ENCODE results near the gene ZNF561. TPM values are rescaled to one million over a fixed set of nuclear protein-coding genes. Genes with fewer than 3 reads are reported as not detected.
"Not testable (repeated sequence)": the region's sequence is repeated elsewhere in the genome, so short reads cannot be mapped to it uniquely, and the experiment has no call there.

ZNF561 gene
- total RNA-seq, 1 experiment from 2014 or later = 15.9 TPM

GRCh38 chr19:9667898-9668297 is 46.9 kb upstream of the ZNF561 start:
- H3K36me3 ChIP-seq (ENCODE audit: control insufficient read depth, insufficient read depth, low read length) = no peaks in the 10 kb centered on the region
- intact Hi-C loops (cut with micrococcal nuclease; ENCODE audit: unreplicated experiment) (no loop called here), in situ Hi-C loops (cut with HindIII; ENCODE audit: low pct_unique_long_range_greater_than_20kb, low sequenced_read_pairs) (no loop called here)
- peaks cover 36% of the 10 kb centered on the region; the same call in 1 of the 2 replicates for H3K9me3 ChIP-seq (ENCODE audit: control insufficient read depth, insufficient read depth, low read depth, low read length)
- ATAC-seq (no peak), DNase-seq (ENCODE audit: low read depth, low spot score) (no peak)
- H3K27ac ChIP-seq (ENCODE audit: low read length) = no peak overlapping the region
- H3K4me3 ChIP-seq (ENCODE audit: low read depth in 2 of 2, low read length in 2 of 2) = no peak overlapping the region
- no peaks in the 10 kb centered on the region for H3K4me1 ChIP-seq (ENCODE audit: control insufficient read depth, insufficient read depth, low read length)
- TF ChIP-seq POLR2AphosphoS5 (IDR thresholded peaks at IDR 0.05; ENCODE audit: low read depth, low read length) (no peak), SIN3A (IDR thresholded peaks at IDR 0.05; ENCODE audit: borderline replicate concordance, insufficient read depth, low read depth, low read length) (no peak), TCF7L2 (IDR thresholded peaks at IDR 0.05; ENCODE audit: low read depth, low read length) (no peak), CTCF (IDR thresholded peaks at IDR 0.05) (no peak)
- TF ChIP-seq, protein P1, sequence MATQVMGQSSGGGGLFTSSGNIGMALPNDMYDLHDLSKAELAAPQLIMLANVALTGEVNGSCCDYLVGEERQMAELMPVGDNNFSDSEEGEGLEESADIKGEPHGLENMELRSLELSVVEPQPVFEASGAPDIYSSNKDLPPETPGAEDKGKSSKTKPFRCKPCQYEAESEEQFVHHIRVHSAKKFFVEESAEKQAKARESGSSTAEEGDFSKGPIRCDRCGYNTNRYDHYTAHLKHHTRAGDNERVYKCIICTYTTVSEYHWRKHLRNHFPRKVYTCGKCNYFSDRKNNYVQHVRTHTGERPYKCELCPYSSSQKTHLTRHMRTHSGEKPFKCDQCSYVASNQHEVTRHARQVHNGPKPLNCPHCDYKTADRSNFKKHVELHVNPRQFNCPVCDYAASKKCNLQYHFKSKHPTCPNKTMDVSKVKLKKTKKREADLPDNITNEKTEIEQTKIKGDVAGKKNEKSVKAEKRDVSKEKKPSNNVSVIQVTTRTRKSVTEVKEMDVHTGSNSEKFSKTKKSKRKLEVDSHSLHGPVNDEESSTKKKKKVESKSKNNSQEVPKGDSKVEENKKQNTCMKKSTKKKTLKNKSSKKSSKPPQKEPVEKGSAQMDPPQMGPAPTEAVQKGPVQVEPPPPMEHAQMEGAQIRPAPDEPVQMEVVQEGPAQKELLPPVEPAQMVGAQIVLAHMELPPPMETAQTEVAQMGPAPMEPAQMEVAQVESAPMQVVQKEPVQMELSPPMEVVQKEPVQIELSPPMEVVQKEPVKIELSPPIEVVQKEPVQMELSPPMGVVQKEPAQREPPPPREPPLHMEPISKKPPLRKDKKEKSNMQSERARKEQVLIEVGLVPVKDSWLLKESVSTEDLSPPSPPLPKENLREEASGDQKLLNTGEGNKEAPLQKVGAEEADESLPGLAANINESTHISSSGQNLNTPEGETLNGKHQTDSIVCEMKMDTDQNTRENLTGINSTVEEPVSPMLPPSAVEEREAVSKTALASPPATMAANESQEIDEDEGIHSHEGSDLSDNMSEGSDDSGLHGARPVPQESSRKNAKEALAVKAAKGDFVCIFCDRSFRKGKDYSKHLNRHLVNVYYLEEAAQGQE (IDR thresholded peaks at IDR 0.05; ENCODE audit: insufficient read depth in 1 of 2, low read depth in 2 of 2, low read length in 1 of 2) = no peak
- CTCF ChIA-PET = no interaction called here
- H3K27me3 ChIP-seq (ENCODE audit: control insufficient read depth, insufficient read depth, low read length) = no peaks in the 10 kb centered on the region
- POLR2A ChIA-PET = no interaction called here
- BruUV-seq (replicated peaks) = no TSS peak

GRCh38 chr19:9658769-9659168 is 37.7 kb upstream of the ZNF561 start:
- Histone ChIP-seq H3K4me3 (ENCODE audit: low read depth in 2 of 2, low read length in 2 of 2) (no peak overlapping the region), H3K36me3 (ENCODE audit: control insufficient read depth, insufficient read depth, low read length) (no peaks in the 10 kb centered on the region; the same call in 1 of the 2 replicates), H3K27ac (ENCODE audit: low read length) (no peak overlapping the region), H3K4me1 (ENCODE audit: control insufficient read depth, insufficient read depth, low read length) (no peaks in the 10 kb centered on the region), H3K27me3 (ENCODE audit: control insufficient read depth, insufficient read depth, low read length) (no peaks in the 10 kb centered on the region), H3K9me3 (ENCODE audit: control insufficient read depth, insufficient read depth, low read depth, low read length) (peaks cover 20% of the 10 kb centered on the region; the same call in 1 of the 2 replicates)
- intact Hi-C loops (cut with micrococcal nuclease; ENCODE audit: unreplicated experiment) (no loop called here), in situ Hi-C loops (cut with HindIII; ENCODE audit: low pct_unique_long_range_greater_than_20kb, low sequenced_read_pairs) (no loop called here)
- ATAC-seq (no peak), DNase-seq (ENCODE audit: low read depth, low spot score) (no peak)
- CTCF ChIA-PET = no interaction called here
- TF ChIP-seq CTCF (IDR thresholded peaks at IDR 0.05) = no peak
- TF ChIP-seq, protein P1 (IDR thresholded peaks at IDR 0.05; ENCODE audit: insufficient read depth in 1 of 2, low read depth in 2 of 2, low read length in 1 of 2) = no peak
- no peak for TF ChIP-seq SIN3A (IDR thresholded peaks at IDR 0.05; ENCODE audit: borderline replicate concordance, insufficient read depth, low read depth, low read length)
- TF ChIP-seq POLR2AphosphoS5 (IDR thresholded peaks at IDR 0.05; ENCODE audit: low read depth, low read length) = no peak
- no peak for TF ChIP-seq TCF7L2 (IDR thresholded peaks at IDR 0.05; ENCODE audit: low read depth, low read length)
- BruUV-seq (replicated peaks) = no TSS peak
- POLR2A ChIA-PET = no interaction called here

- H3K27me3 ChIP-seq (ENCODE audit: control insufficient read depth, insufficient read depth, low read length); ATAC-seq; H3K4me1 ChIP-seq (ENCODE audit: control insufficient read depth, insufficient read depth, low read length); H3K27ac ChIP-seq (ENCODE audit: low read length); in situ Hi-C loops (cut with HindIII; ENCODE audit: low pct_unique_long_range_greater_than_20kb, low sequenced_read_pairs); intact Hi-C loops (cut with micrococcal nuclease; ENCODE audit: unreplicated experiment); CTCF ChIA-PET; DNase-seq (ENCODE audit: low read depth, low spot score); H3K4me3 ChIP-seq (ENCODE audit: low read depth in 2 of 2, low read length in 2 of 2); POLR2A ChIA-PET; BruUV-seq (replicated peaks); H3K36me3 ChIP-seq (ENCODE audit: control insufficient read depth, insufficient read depth, low read length): not testable (repeated sequence)
- H3K9me3 ChIP-seq (ENCODE audit: control insufficient read depth, insufficient read depth, low read depth, low read length) = peaks cover 38% of the 10 kb centered on the region
Measured at GRCh38 chr19:9653066-9653555, 32.1 kb upstream of the ZNF561 start.
